ENCODE data around the gene CIP2A.

The CIP2A gene

GRCh38 chr3:108511055-108511454 lies 78.2 kb downstream of the CIP2A start:
- DNase-seq (ENCODE audit: low read depth in 2 of 2) = no peak

- DNase-seq (ENCODE audit: low read depth in 2 of 2) = no peak
Measured at GRCh38 chr3:108510496-108510895, 78.7 kb downstream of the CIP2A start, which contains the start of gene MYH15. Gene MYH15 (minus strand): TSS chr3:108510596. CDS start chr3:108510530, 66 bp downstream.

GRCh38 chr3:108509871-108510270 lies 79.4 kb downstream of the CIP2A start:
- DNase-seq (ENCODE audit: low read depth in 2 of 2) = no peak

GRCh38 chr3:108509263-108509662 lies 80.0 kb downstream of the CIP2A start:
- DNase-seq (ENCODE audit: low read depth in 2 of 2) = no peak

- DNase-seq (ENCODE audit: low read depth in 2 of 2) = no peak
Measured at GRCh38 chr3:108507902-108508301, 81.3 kb downstream of the CIP2A start.

GRCh38 chr3:108505811-108506210 lies 83.4 kb downstream of the CIP2A start:
- no peak for DNase-seq (ENCODE audit: low read depth in 2 of 2)

- DNase-seq (ENCODE audit: low read depth in 2 of 2) = no peak
Measured at GRCh38 chr3:108503722-108504121, 85.5 kb downstream of the CIP2A start.

GRCh38 chr3:108501535-108501934 lies 87.7 kb downstream of the CIP2A start:
- DNase-seq (ENCODE audit: low read depth in 2 of 2) = no peak

- DNase-seq (ENCODE audit: low read depth in 2 of 2) = no peak
Measured at GRCh38 chr3:108500728-108501127, 88.5 kb downstream of the CIP2A start.
